WTC11 (cell line): ENCODE data around the gene DARS1. TPM values are rescaled to one million over a fixed set of nuclear protein-coding genes. Genes with fewer than 3 reads are reported as not detected.

Source experiments
- ATAC-seq: fragments of 200-7000 bp; cut with Tn5 transposase; 2 replicates; pipeline ENCODE4 v1.10.0; 2021; ENCODE audit warnings: mild to moderate bottlenecking, moderate library complexity
- CTCF ChIA-PET: fragments of 300-600 bp; sonication (Branson Sonifier 250); formaldehyde crosslinking; loops from one replicate; lab custom pipeline; 2021; ENCODE audit warnings: antibody characterized with exemption; lab: Charles Lee
- POLR2A ChIA-PET: fragments of 350-600 bp; sonication (Branson Sonifier 250); formaldehyde crosslinking; loops from one replicate; lab custom pipeline; 2021; ENCODE audit warnings: antibody characterized with exemption; lab: Charles Lee
- DNase-seq: peaks from one replicate; pipeline ENCODE4 v3.0.0; 2021; ENCODE audit warnings: low spot score
- H3K27ac Mint-ChIP-seq: 2 replicates; pipeline ENCODE4 v1.8.0; 2021; ENCODE audit warnings: mixed read lengths
- H3K27me3 Mint-ChIP-seq: 2 replicates; pipeline ENCODE4 v1.8.0; 2021; ENCODE audit warnings: low read depth, mild to moderate bottlenecking, moderate library complexity, mixed read lengths
- H3K36me3 Mint-ChIP-seq: 2 replicates; pipeline ENCODE4 v1.8.0; 2021; ENCODE audit warnings: mixed read lengths
- H3K4me1 Mint-ChIP-seq: 2 replicates; pipeline ENCODE4 v1.8.0; 2022; ENCODE audit warnings: mixed read lengths
- H3K4me3 Mint-ChIP-seq: 2 replicates; pipeline ENCODE4 v1.8.0; 2021; ENCODE audit warnings: mild to moderate bottlenecking, moderate library complexity, mixed read lengths
- H3K9me3 Mint-ChIP-seq: 2 replicates; pipeline ENCODE4 v1.8.0; 2021; ENCODE audit warnings: mixed read lengths
- ATF1 ChIP-seq: sonication (generic); formaldehyde crosslinking; IDR thresholded peaks from 2 replicates; pipeline ENCODE4 v1.8.1; 2023; ENCODE audit warnings: mild to moderate bottlenecking, moderate library complexity, missing genetic modification reagents
- ATF2 ChIP-seq: sonication (generic); formaldehyde crosslinking; IDR thresholded peaks from 2 replicates; pipeline ENCODE4 v1.8.1; 2022; ENCODE audit warnings: low read depth, missing genetic modification reagents, borderline replicate concordance
- ETV6 ChIP-seq: sonication (generic); formaldehyde crosslinking; IDR thresholded peaks from 2 replicates; pipeline ENCODE4 v1.8.1; 2022; ENCODE audit warnings: mild to moderate bottlenecking, missing genetic modification reagents
- FOXJ3 ChIP-seq: sonication (generic); formaldehyde crosslinking; IDR thresholded peaks from 2 replicates; pipeline ENCODE4 v1.9.0; 2021; ENCODE audit warnings: missing genetic modification reagents, mild to moderate bottlenecking, borderline replicate concordance
- HMGXB4 ChIP-seq: sonication (generic); formaldehyde crosslinking; IDR thresholded peaks from 2 replicates; pipeline ENCODE4 v1.8.1; 2023; ENCODE audit warnings: mild to moderate bottlenecking, moderate library complexity, missing genetic modification reagents
- MAX ChIP-seq: sonication (generic); formaldehyde crosslinking; IDR thresholded peaks from 2 replicates; pipeline ENCODE4 v1.8.0; 2022; ENCODE audit warnings: mild to moderate bottlenecking, missing genetic modification reagents
- MXD4 ChIP-seq: fragments of 250-450 bp; sonication (Bioruptor Pico); IDR thresholded peaks from 2 replicates; pipeline ENCODE4 v1.8.0; 2021; ENCODE audit warnings: mild to moderate bottlenecking, moderate library complexity, borderline replicate concordance
- NR2C2 ChIP-seq: sonication (generic); formaldehyde crosslinking; IDR thresholded peaks from 2 replicates; pipeline ENCODE4 v1.8.0; 2022; ENCODE audit warnings: mild to moderate bottlenecking, missing genetic modification reagents
- SMAD3 ChIP-seq: sonication (generic); formaldehyde crosslinking; IDR thresholded peaks from 2 replicates; pipeline ENCODE4 v1.8.0; 2022; ENCODE audit warnings: missing genetic modification reagents, mild to moderate bottlenecking, borderline replicate concordance
- STAT6 ChIP-seq: sonication (generic); formaldehyde crosslinking; conservative IDR thresholded peaks from 2 replicates; pipeline ENCODE4 v1.8.1; 2023; ENCODE audit warnings: mild to moderate bottlenecking, low read depth, missing genetic modification reagents, moderate library complexity
- USF2 ChIP-seq: sonication (generic); formaldehyde crosslinking; IDR thresholded peaks from 2 replicates; pipeline ENCODE4 v1.8.1; 2023; ENCODE audit warnings: mild to moderate bottlenecking, missing genetic modification reagents, moderate library complexity
- ZMAT4 ChIP-seq: fragments of 250-450 bp; sonication (Bioruptor Pico); IDR thresholded peaks from 2 replicates; pipeline ENCODE4 v1.9.0; 2021; ENCODE audit warnings: mild to moderate bottlenecking
- ZNF138 ChIP-seq: sonication (generic); formaldehyde crosslinking; conservative IDR thresholded peaks from 2 replicates; pipeline ENCODE4 v1.8.1; 2022; ENCODE audit warnings: mild to moderate bottlenecking, moderate library complexity, missing genetic modification reagents
- ZNF219 ChIP-seq: sonication (generic); formaldehyde crosslinking; IDR thresholded peaks from 2 replicates; pipeline ENCODE4 v1.8.0; 2023; ENCODE audit warnings: missing genetic modification reagents, mild to moderate bottlenecking, borderline replicate concordance
- ZNF263 ChIP-seq: sonication (generic); formaldehyde crosslinking; IDR thresholded peaks from 2 replicates; pipeline ENCODE4 v1.8.1; 2022; ENCODE audit warnings: low read depth, mild to moderate bottlenecking, moderate library complexity, missing genetic modification reagents
- ZNF425 ChIP-seq: fragments of 250-450 bp; sonication (Bioruptor Pico); conservative IDR thresholded peaks from 2 replicates; pipeline ENCODE4 v1.9.0; 2021; ENCODE audit warnings: mild to moderate bottlenecking
- total RNA-seq: library from RNA; stranded (reverse); gene quantifications from 3 replicates; pipeline ENCODE4 v1.2.3, GENCODE V29; 2021

Gene DARS1
- total RNA-seq, 1 experiment from 2014 or later, result 80.9 TPM

- no peak for DNase-seq
- H3K27me3 Mint-ChIP-seq, result no peaks in the 10 kb centered on the region
- CTCF ChIA-PET, result no interaction called here
Measured at GRCh38 chr2:135948642-135949355, 36.6 kb downstream of the DARS1 start.

GRCh38 chr2:135948141-135948540 lies 37.3 kb downstream of the DARS1 start:
- no peaks in the 10 kb centered on the region for H3K27me3 Mint-ChIP-seq
- TF ChIP-seq MXD4 (CRISPR knock-in tag), result no peak
- no peak for TF ChIP-seq ZNF425 (CRISPR knock-in tag)
- TF ChIP-seq ETV6 (CRISPR knock-in tag), result no peak
- no peak for TF ChIP-seq FOXJ3 (CRISPR knock-in tag)
- no peak for TF ChIP-seq ZMAT4 (CRISPR knock-in tag)
- no peak for TF ChIP-seq ATF1 (CRISPR knock-in tag)
- no peak for TF ChIP-seq ATF2
- TF ChIP-seq ZNF138 (CRISPR knock-in tag), result no peak
- no peak for TF ChIP-seq ZNF263 (CRISPR knock-in tag)
- no peak for TF ChIP-seq STAT6

More at GRCh38 chr2:135948642-135949355, 36.6 kb downstream of the DARS1 start:
- Mint-ChIP-seq H3K4me3 (no peak overlapping the region), H3K4me1 (peaks cover 15% of the 10 kb centered on the region), H3K27ac (peak overlapping the region; percentile 10), H3K9me3 (peaks cover 9% of the 10 kb centered on the region; the same call in 1 of the 2 replicates), H3K36me3 (peaks cover 15% of the 10 kb centered on the region)
- TF ChIP-seq MAX (CRISPR knock-in tag) (no peak), SMAD3 (no peak), ATF2 (no peak), USF2 (no peak), ZNF219 (no peak), NR2C2 (CRISPR knock-in tag) (no peak), ETV6 (CRISPR knock-in tag) (no peak), HMGXB4 (CRISPR knock-in tag) (no peak)
- ATAC-seq, result no peak
- POLR2A ChIA-PET, result interaction anchor here (0.7 kb wide), 1 partner anchor 838 kb away, joined by 7 read pairs; no protein-coding TSS in a partner anchor

More at GRCh38 chr2:135948141-135948540, 37.3 kb downstream of the DARS1 start:
- Mint-ChIP-seq H3K36me3 (peaks cover 18% of the 10 kb centered on the region), H3K4me1 (peaks cover 15% of the 10 kb centered on the region), H3K4me3 (no peak overlapping the region), H3K27ac (peak overlapping the region; percentile 10), H3K9me3 (peaks cover 9% of the 10 kb centered on the region; the same call in 1 of the 2 replicates)
- CTCF ChIA-PET, result no interaction called here
- DNase-seq, result no peak
- no peak for ATAC-seq
- POLR2A ChIA-PET, result no interaction called here
